GM23338 (cell line): ENCODE data around the gene PPM1E. TPM values are rescaled to one million over a fixed set of nuclear protein-coding genes. Genes with fewer than 3 reads are reported as not detected.

Source experiments
- ATAC-seq: fragments of 200-7000 bp; cut with Tn5 transposase; 3 replicates; pipeline ENCODE4 v1.9.1; 2020
- DNase-seq: peaks from one replicate; pipeline ENCODE4 v3.0.0-alpha.2; 2015; ENCODE audit warnings: low spot score
- H2AFZ ChIP-seq: fragments of 200-600 bp; sonication (generic); 2 replicates; pipeline ENCODE4 v1.8.0; 2016; ENCODE audit warnings: antibody characterized with exemption, mild to moderate bottlenecking, moderate library complexity
- H3F3A ChIP-seq: fragments of 200-600 bp; sonication (generic); replicated peaks from 2 replicates; pipeline ENCODE4 v1.8.0; 2017; ENCODE audit warnings: antibody characterized with exemption, mixed run types, low read depth
- H3K27ac ChIP-seq: fragments of 200-600 bp; sonication (generic); 2 replicates; pipeline ENCODE4 v1.6.1; 2016; ENCODE audit warnings: low read depth
- H3K27me3 ChIP-seq: fragments of 200-600 bp; sonication (generic); 2 replicates; pipeline ENCODE4 v1.8.0; 2016; ENCODE audit warnings: mild to moderate bottlenecking, mixed run types, moderate library complexity; ENCODE audit not compliant: insufficient read depth
- H3K36me3 ChIP-seq: fragments of 200-600 bp; sonication (generic); 2 replicates; pipeline ENCODE4 v1.8.0; 2016; ENCODE audit warnings: mild to moderate bottlenecking; ENCODE audit not compliant: insufficient read depth
- H3K4me1 ChIP-seq: fragments of 200-600 bp; sonication (generic); 2 replicates; pipeline ENCODE4 v1.8.0; 2016; ENCODE audit warnings: mild to moderate bottlenecking, moderate library complexity; ENCODE audit not compliant: insufficient read depth
- H3K4me2 ChIP-seq: fragments of 200-600 bp; sonication (generic); 2 replicates; pipeline ENCODE4 v1.7.1; 2017; ENCODE audit warnings: mixed run types
- H3K4me3 ChIP-seq: fragments of 200-600 bp; sonication (generic); 2 replicates; pipeline ENCODE4 v1.6.1; 2016; ENCODE audit warnings: mixed run types
- H3K79me2 ChIP-seq: fragments of 200-600 bp; sonication (generic); replicated peaks from 2 replicates; pipeline ENCODE4 v1.8.0; 2017; ENCODE audit warnings: mild to moderate bottlenecking; ENCODE audit not compliant: insufficient read depth
- H3K9me2 ChIP-seq: fragments of 200-600 bp; sonication (generic); 2 replicates; pipeline ENCODE4 v1.8.0; 2017; ENCODE audit not compliant: insufficient read depth
- H4K20me1 ChIP-seq: fragments of 200-600 bp; sonication (generic); replicated peaks from 2 replicates; pipeline ENCODE4 v1.8.0; 2017; ENCODE audit warnings: mild to moderate bottlenecking; ENCODE audit not compliant: insufficient read depth
- H3K27ac Mint-ChIP-seq: 2 replicates; pipeline ENCODE4 v1.8.0; 2020; ENCODE audit warnings: inconsistent platforms, mild to moderate bottlenecking, moderate library complexity, mixed read lengths
- H3K27me3 Mint-ChIP-seq: 3 replicates; pipeline ENCODE4 v1.8.0; 2022; ENCODE audit warnings: low read depth, mild to moderate bottlenecking, moderate library complexity, mixed read lengths, inconsistent platforms; ENCODE audit not compliant: insufficient read depth, poor library complexity
- H3K36me3 Mint-ChIP-seq: 3 replicates; pipeline ENCODE4 v1.8.0; 2021; ENCODE audit warnings: low read depth, mild to moderate bottlenecking, inconsistent platforms, moderate library complexity, mixed read lengths
- H3K4me1 Mint-ChIP-seq: 3 replicates; pipeline ENCODE4 v1.8.0; 2020; ENCODE audit warnings: mild to moderate bottlenecking, inconsistent platforms, mixed read lengths
- H3K4me3 Mint-ChIP-seq: 3 replicates; pipeline ENCODE4 v1.8.0; 2021; ENCODE audit warnings: moderate library complexity, mild to moderate bottlenecking, inconsistent platforms, mixed read lengths
- H3K9me3 Mint-ChIP-seq: 3 replicates; pipeline ENCODE4 v1.8.0; 2020; ENCODE audit warnings: moderate library complexity, mild to moderate bottlenecking, inconsistent platforms, mixed read lengths
- CREB1 ChIP-seq: fragments of 250-450 bp; sonication (Bioruptor Pico); IDR thresholded peaks from 2 replicates; pipeline ENCODE4 v1.5.0; 2020; ENCODE audit warnings: low read depth, mild to moderate bottlenecking, moderate library complexity
- CTCF ChIP-seq, 2 experiments: fragments of 200-600 bp in 1 of 2; sonication (generic) in 1 of 2; conservative IDR thresholded peaks; 2 replicates each; pipeline versions ENCODE4 v1.5.1 to v1.6.1; 2016 to 2017; ENCODE audit warnings: antibody characterized with exemption in 2 of 2, low read depth in 2 of 2, mild to moderate bottlenecking in 2 of 2, moderate library complexity in 1 of 2
- ETS1 ChIP-seq: IDR thresholded peaks from 2 replicates; pipeline ENCODE4 v1.6.1; 2016; ENCODE audit warnings: antibody characterized with exemption
- EZH2 ChIP-seq: fragments of 200-600 bp; sonication (generic); IDR thresholded peaks from one replicate; pipeline ENCODE4 v1.8.0; 2017; ENCODE audit warnings: antibody characterized with exemption, mild to moderate bottlenecking, low read depth; ENCODE audit not compliant: unreplicated experiment
- EZH2phosphoT487 ChIP-seq: fragments of 200-600 bp; sonication (generic); IDR thresholded peaks from one replicate; pipeline ENCODE4 v1.8.1; 2018; ENCODE audit warnings: antibody characterized with exemption; ENCODE audit not compliant: unreplicated experiment
- NANOG ChIP-seq: IDR thresholded peaks from 2 replicates; pipeline ENCODE4 v1.6.1; 2016; ENCODE audit warnings: antibody characterized with exemption, borderline replicate concordance
- POLR2AphosphoS5 ChIP-seq: IDR thresholded peaks from 2 replicates; pipeline ENCODE4 v1.6.1; 2016; ENCODE audit warnings: antibody characterized with exemption, low read depth
- STAT1 ChIP-seq: IDR thresholded peaks from one replicate; pipeline ENCODE4 v1.6.1; 2016; ENCODE audit warnings: antibody characterized with exemption; ENCODE audit not compliant: unreplicated experiment
- ZNF114 ChIP-seq: fragments of 250-450 bp; sonication (Bioruptor Pico); IDR thresholded peaks from 2 replicates; pipeline ENCODE4 v1.5.0; 2020; ENCODE audit warnings: mild to moderate bottlenecking, moderate library complexity
- ZNF331 ChIP-seq: fragments of 250-450 bp; sonication (Bioruptor Pico); IDR thresholded peaks from 2 replicates; pipeline ENCODE4 v1.5.0; 2020; ENCODE audit warnings: low read depth, mild to moderate bottlenecking, moderate library complexity
- ZNF462 ChIP-seq: fragments of 250-450 bp; sonication (Bioruptor Pico); IDR thresholded peaks from 2 replicates; pipeline ENCODE4 v1.5.0; 2020; ENCODE audit warnings: mild to moderate bottlenecking, moderate library complexity
- polyA plus RNA-seq: library from polyadenylated mRNA; unstranded; fragments of >200 nt; fragmentation: Nextera tagmentation; extraction: Ambion mirVana; gene quantifications from 2 replicates; pipeline ENCODE4 v1.2.1, GENCODE V29; 2016
- total RNA-seq: library from RNA; depleted of rRNA; stranded (reverse); fragments of >200 nt; shearing (Covaris generic); gene quantifications from 2 replicates; pipeline ENCODE4 v1.2.3, GENCODE V29; 2014

Gene PPM1E
- total and polyA plus RNA-seq, 2 experiments from 2014 or later: 2.1 to 13.8 TPM

GRCh38 chr17:58760248-58760647 is 4.6 kb downstream of the PPM1E start:
- Histone ChIP-seq H2AFZ (no peak overlapping the region), H3K79me2 (peaks cover 7% of the 10 kb centered on the region; the same call in 1 of the 2 replicates), H3F3A (0 out of 2 replicates have a peak, but pooled peaks cover 3% of the 10 kb centered on the region), H4K20me1 (peaks cover 14% of the 10 kb centered on the region; the same call in 1 of the 2 replicates), H3K4me3 (no peak overlapping the region), H3K27me3 (peaks cover 16% of the 10 kb centered on the region), H3K9me2 (no peaks in the 10 kb centered on the region), H3K4me1 (peaks cover 7% of the 10 kb centered on the region), H3K36me3 (no peaks in the 10 kb centered on the region), H3K27ac (no peak overlapping the region), H3K4me2 (no peak overlapping the region)
- ATAC-seq (no peak), DNase-seq (no peak)
- no peak overlapping the region for H3K4me3 Mint-ChIP-seq
- TF ChIP-seq CTCF (conservative IDR thresholded peaks at IDR 0.05; ENCODE audit: low read depth in 2 of 2) (no peak), ETS1 (no peak), NANOG (no peak), ZNF462 (CRISPR knock-in tag) (no peak), EZH2phosphoT487 (no peak), ZNF114 (CRISPR knock-in tag) (no peak), CREB1 (no peak), POLR2AphosphoS5 (no peak), EZH2 (no peak), ZNF331 (no peak), STAT1 (no peak)
- no peak overlapping the region for H3K27ac Mint-ChIP-seq
- H3K27me3 Mint-ChIP-seq: peaks cover 9% of the 10 kb centered on the region
- no peaks in the 10 kb centered on the region for H3K9me3 Mint-ChIP-seq
- H3K4me1 Mint-ChIP-seq: peaks cover 8% of the 10 kb centered on the region
- H3K36me3 Mint-ChIP-seq: no peaks in the 10 kb centered on the region
